ENCODE results near the gene GALNS. TPM values are rescaled to one million over a fixed set of nuclear protein-coding genes. Genes with fewer than 3 reads are reported as not detected.

GALNS gene
- polyA plus RNA-seq, 1 experiment: 11.6 TPM

GRCh38 chr16:88853325-88853941 lies 3.3 kb downstream of the GALNS start:
- POLR2A ChIA-PET: no interaction called here
- Histone ChIP-seq H3K27ac (ENCODE audit: low read depth, low read length) (no peak overlapping the region), H3K4me3 (ENCODE audit: low read depth, low read length) (no peak overlapping the region), H3K27me3 (ENCODE audit: control insufficient read depth, insufficient read depth, low read length) (no peaks in the 10 kb centered on the region), H3K9me3 (ENCODE audit: control insufficient read depth, insufficient read depth, low read length) (no peaks in the 10 kb centered on the region; the same call in 1 of the 2 replicates)
- no peak for TF ChIP-seq CTCF (IDR thresholded peaks at IDR 0.05; ENCODE audit: low read depth, low read length)
- CTCF ChIA-PET: interaction anchor here (2.3 kb wide), 1 partner anchor 116 kb away, joined by 19 read pairs; no protein-coding TSS in a partner anchor
- DNase-seq (ENCODE audit: low read depth, low spot score): no peak

GRCh38 chr16:88851616-88852015 lies 5.1 kb downstream of the GALNS start:
- TF ChIP-seq CTCF (IDR thresholded peaks at IDR 0.05; ENCODE audit: low read depth, low read length): no peak
- POLR2A ChIA-PET: no interaction called here
- CTCF ChIA-PET: no interaction called here

GRCh38 chr16:88850531-88851199 lies 6.1 kb downstream of the GALNS start:
- POLR2A ChIA-PET: no interaction called here
- Histone ChIP-seq H3K27ac (ENCODE audit: low read depth, low read length) (no peak overlapping the region), H3K27me3 (ENCODE audit: control insufficient read depth, insufficient read depth, low read length) (no peaks in the 10 kb centered on the region), H3K4me3 (ENCODE audit: low read depth, low read length) (no peak overlapping the region), H3K9me3 (ENCODE audit: control insufficient read depth, insufficient read depth, low read length) (no peaks in the 10 kb centered on the region; the same call in 1 of the 2 replicates)
- CTCF ChIA-PET: no interaction called here
- TF ChIP-seq CTCF (IDR thresholded peaks at IDR 0.05; ENCODE audit: low read depth, low read length): no peak
- DNase-seq (ENCODE audit: low read depth, low spot score): no peak

More at GRCh38 chr16:88851616-88852015, 5.1 kb downstream of the GALNS start:
- H3K27me3 ChIP-seq (ENCODE audit: control insufficient read depth, insufficient read depth, low read length): no peaks in the 10 kb centered on the region
- H3K4me3 ChIP-seq (ENCODE audit: low read depth, low read length): no peak overlapping the region
- no peak for DNase-seq (ENCODE audit: low read depth, low spot score)
- no peaks in the 10 kb centered on the region; the same call in 1 of the 2 replicates for H3K9me3 ChIP-seq (ENCODE audit: control insufficient read depth, insufficient read depth, low read length)
- H3K27ac ChIP-seq (ENCODE audit: low read depth, low read length): no peak overlapping the region

- no peaks in the 10 kb centered on the region for H3K27me3 ChIP-seq (ENCODE audit: control insufficient read depth, insufficient read depth, low read length)
- H3K27ac ChIP-seq (ENCODE audit: low read depth, low read length): no peak overlapping the region
- ChIA-PET POLR2A (interaction anchor here (1.6 kb wide), 1 partner anchor 8 kb away, joined by 3 read pairs; the partner anchor contains the start of genes GALNS and TRAPPC2L), CTCF (interaction anchor here (0.6 kb wide), 2 partner anchors 28 to 392 kb away, joined by 3 read pairs; no protein-coding TSS in a partner anchor)
- no peak overlapping the region for H3K4me3 ChIP-seq (ENCODE audit: low read depth, low read length)
- H3K9me3 ChIP-seq (ENCODE audit: control insufficient read depth, insufficient read depth, low read length): no peaks in the 10 kb centered on the region; the same call in 1 of the 2 replicates
- no peak for DNase-seq (ENCODE audit: low read depth, low spot score)
- no peak for TF ChIP-seq CTCF (IDR thresholded peaks at IDR 0.05; ENCODE audit: low read depth, low read length)
These were observed 8.2 kb downstream of the GALNS start for GRCh38 chr16:88848557-88848956.

GRCh38 chr16:88847654-88848053 lies 9.1 kb downstream of the GALNS start:
- no peak for TF ChIP-seq CTCF (IDR thresholded peaks at IDR 0.05; ENCODE audit: low read depth, low read length)
- H3K9me3 ChIP-seq (ENCODE audit: control insufficient read depth, insufficient read depth, low read length): no peaks in the 10 kb centered on the region; the same call in 1 of the 2 replicates
- no peak overlapping the region for H3K4me3 ChIP-seq (ENCODE audit: low read depth, low read length)
- CTCF ChIA-PET: no interaction called here
- no peak for DNase-seq (ENCODE audit: low read depth, low spot score)
- H3K27ac ChIP-seq (ENCODE audit: low read depth, low read length): no peak overlapping the region
- no peaks in the 10 kb centered on the region for H3K27me3 ChIP-seq (ENCODE audit: control insufficient read depth, insufficient read depth, low read length)
- POLR2A ChIA-PET: interaction anchor here (1.6 kb wide), 1 partner anchor 9 kb away, joined by 3 read pairs; the partner anchor contains the start of genes GALNS and TRAPPC2L

Measured in AG04450 (cell line).